ENCODE measurements around the gene P4HTM. TPM values are rescaled to one million over a fixed set of nuclear protein-coding genes. Genes with fewer than 3 reads are reported as not detected.
A peak's percentile ranks its signal among the peaks of the same experiment; 100 is the strongest.

The P4HTM gene
- total and polyA plus RNA-seq, 2 donors (not counting 3 experiments of a cell fraction or from before 2014, with no cell fraction given) = 23.0 to 32.7 TPM

GRCh38 chr3:48950051-48950450 lies 40.0 kb upstream of the P4HTM start:
- intact Hi-C loops (cut with micrococcal nuclease) (no loop called here), dilution Hi-C loops (cut with MboI; ENCODE audit: extremely low pct_ligation_motif_present, low sequenced_read_pairs) (no loop called here)
- H3K9me3 ChIP-seq (replicated peaks; ENCODE audit: control insufficient read depth, insufficient read depth, low read length) = no peaks in the 10 kb centered on the region
- no TSS peak for BruUV-seq (replicated peaks)
- POLR2A ChIA-PET = no interaction called here
- H3K4me3 ChIP-seq (replicated peaks in 1 of 3; ENCODE audit: insufficient read depth in 1 of 3, low read depth in 1 of 3, low read length in 3 of 3) = no peak overlapping the region
- no peak overlapping the region for H2AFZ ChIP-seq (ENCODE audit: low read depth, low read length)
- no peaks in the 10 kb centered on the region for H3K36me3 ChIP-seq (ENCODE audit: control insufficient read depth in 2 of 2, extremely low read depth in 1 of 2, insufficient read depth in 2 of 2, low read length in 2 of 2)
- H3K27me3 ChIP-seq (ENCODE audit: control insufficient read depth in 2 of 2, insufficient read depth in 2 of 2, low read length in 2 of 2) = no peaks in the 10 kb centered on the region
- H3K79me2 ChIP-seq (ENCODE audit: control insufficient read depth, insufficient read depth, low read length) = peaks cover 35% of the 10 kb centered on the region
- H3K4me1 ChIP-seq (ENCODE audit: control insufficient read depth, extremely low read depth, insufficient read depth, low read length) = no peaks in the 10 kb centered on the region
- no peak for TF ChIP-seq MYC (IDR thresholded peaks at IDR 0.05; ENCODE audit: low read depth, low read length)
- no peak for TF ChIP-seq POLR2A (IDR thresholded peaks at IDR 0.05; ENCODE audit: low read depth, low read length)
- no peak for TF ChIP-seq EZH2 (IDR thresholded peaks at IDR 0.05; ENCODE audit: borderline replicate concordance, low read depth, low read length, severe bottlenecking)
- no peak for TF ChIP-seq CTCF (IDR thresholded peaks at IDR 0.05; ENCODE audit: extremely low read depth in 1 of 2, insufficient read depth in 1 of 2, low read depth in 1 of 2, low read length in 2 of 2)
- no peak for TF ChIP-seq MAX (IDR thresholded peaks at IDR 0.05; ENCODE audit: insufficient read depth, insufficient read length)
- no peak for TF ChIP-seq JUN (IDR thresholded peaks at IDR 0.05; ENCODE audit: borderline replicate concordance, insufficient read depth, insufficient read length, low read depth)
- TF ChIP-seq FOS (IDR thresholded peaks at IDR 0.05; ENCODE audit: borderline replicate concordance, insufficient read depth, low read length) = no peak
- no peak for TF ChIP-seq GATA2 (IDR thresholded peaks at IDR 0.05; ENCODE audit: insufficient read depth, insufficient read length, low read depth, low read length)
- no peak for TF ChIP-seq POLR2AphosphoS5 (IDR thresholded peaks at IDR 0.05; ENCODE audit: insufficient read depth, low read depth, low read length)
- CTCF ChIA-PET = interaction anchor here (0.9 to 2.9 kb wide), 4 partner anchors 8 to 213 kb away, joined by 3 to 13 read pairs (median 3); no protein-coding TSS in a partner anchor
- no peak overlapping the region for H3K4me2 ChIP-seq (ENCODE audit: insufficient read depth, low read length)
- H3K27ac ChIP-seq (ENCODE audit: insufficient read depth, low read depth, low read length) = no peak overlapping the region
- peak; percentile 44 for FAIRE-seq
- H3K9ac ChIP-seq (replicated peaks; ENCODE audit: extremely low read depth, insufficient read depth, low read length) = no peak overlapping the region
- H3K9me1 ChIP-seq (replicated peaks; ENCODE audit: control insufficient read depth, extremely low read depth, insufficient read depth, low read length) = no peaks in the 10 kb centered on the region
- no peak for DNase-seq (ENCODE audit: low read depth, low spot score)
- H4K20me1 ChIP-seq (replicated peaks; ENCODE audit: control insufficient read depth, extremely low read depth, insufficient read depth, low read length) = no peaks in the 10 kb centered on the region

All from endothelial cell of umbilical vein (primary cell).